Thoracic aorta (tissue), 2 donors: Measurements from ENCODE around the gene HBG2. TPM values are rescaled to one million over a fixed set of nuclear protein-coding genes. Genes with fewer than 3 reads are reported as not detected.

Experiments
- ATAC-seq: fragments of 150-250 bp; one replicate; pipeline ENCODE4 v1.8.0; 2017; ENCODE audit warnings: low read depth; ENCODE audit not compliant: insufficient number of reproducible peaks, low FRiP score
- DNase-seq: peaks from one replicate; pipeline ENCODE4 v3.0.0-alpha.2; 2020; ENCODE audit warnings: low spot score
- H3K27ac ChIP-seq, 2 donors: fragments of 200-600 bp; sonication (generic); 1 replicate in 1 of 2; 2 replicates in 1 of 2; pipeline ENCODE4 v1.5.1; 2016; ENCODE audit warnings: mild to moderate bottlenecking in 2 of 2, moderate library complexity in 2 of 2
- H3K27me3 ChIP-seq: fragments of 200-600 bp; sonication (generic); replicated peaks from 2 replicates; pipeline ENCODE4 v1.6.0; 2016; ENCODE audit warnings: mild to moderate bottlenecking; ENCODE audit not compliant: insufficient read depth
- H3K36me3 ChIP-seq: fragments of 200-600 bp; sonication (generic); one replicate; pipeline ENCODE4 v1.5.1; 2016
- H3K4me1 ChIP-seq, 2 donors: fragments of 200-600 bp; sonication (generic); 1 replicate in 1 of 2; 2 replicates in 1 of 2; pipeline versions ENCODE4 v1.5.1 to v1.6.0; 2016; ENCODE audit warnings: low read depth in 2 of 2, mild to moderate bottlenecking in 1 of 2; ENCODE audit not compliant: control insufficient read depth in 1 of 2
- H3K4me3 ChIP-seq: fragments of 200-600 bp; sonication (generic); 2 replicates; pipeline ENCODE4 v1.5.1; 2016; ENCODE audit warnings: mild to moderate bottlenecking
- H3K9me3 ChIP-seq: fragments of 200-600 bp; sonication (generic); 2 replicates; pipeline ENCODE4 v1.5.1; 2016
- total RNA-seq, 2 donors: library from RNA; depleted of rRNA; stranded (reverse); fragments of >200 nt; gene quantifications; one replicate each; pipeline versions ENCODE4 v1.1.0 to v1.2.3, GENCODE V29; 2016
- TF ChIP-seq, protein P1 (sequence below): fragments of 200-600 bp; sonication (generic); IDR thresholded peaks from one replicate; pipeline ENCODE4 v1.5.1; 2019; ENCODE audit warnings: antibody characterized with exemption

HBG2 gene
- total RNA-seq, 2 donors from 2014 or later, result not detected

- Histone ChIP-seq H3K4me3 (no peak overlapping the region), H3K27me3 (no peaks in the 10 kb centered on the region), H3K9me3 (no peaks in the 10 kb centered on the region), H3K4me1 (no peaks in the 10 kb centered on the region), H3K36me3 (no peaks in the 10 kb centered on the region), H3K27ac (no peak overlapping the region)
- DNase-seq, result no peak
- TF ChIP-seq, protein P1, sequence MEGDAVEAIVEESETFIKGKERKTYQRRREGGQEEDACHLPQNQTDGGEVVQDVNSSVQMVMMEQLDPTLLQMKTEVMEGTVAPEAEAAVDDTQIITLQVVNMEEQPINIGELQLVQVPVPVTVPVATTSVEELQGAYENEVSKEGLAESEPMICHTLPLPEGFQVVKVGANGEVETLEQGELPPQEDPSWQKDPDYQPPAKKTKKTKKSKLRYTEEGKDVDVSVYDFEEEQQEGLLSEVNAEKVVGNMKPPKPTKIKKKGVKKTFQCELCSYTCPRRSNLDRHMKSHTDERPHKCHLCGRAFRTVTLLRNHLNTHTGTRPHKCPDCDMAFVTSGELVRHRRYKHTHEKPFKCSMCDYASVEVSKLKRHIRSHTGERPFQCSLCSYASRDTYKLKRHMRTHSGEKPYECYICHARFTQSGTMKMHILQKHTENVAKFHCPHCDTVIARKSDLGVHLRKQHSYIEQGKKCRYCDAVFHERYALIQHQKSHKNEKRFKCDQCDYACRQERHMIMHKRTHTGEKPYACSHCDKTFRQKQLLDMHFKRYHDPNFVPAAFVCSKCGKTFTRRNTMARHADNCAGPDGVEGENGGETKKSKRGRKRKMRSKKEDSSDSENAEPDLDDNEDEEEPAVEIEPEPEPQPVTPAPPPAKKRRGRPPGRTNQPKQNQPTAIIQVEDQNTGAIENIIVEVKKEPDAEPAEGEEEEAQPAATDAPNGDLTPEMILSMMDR, result no peak
- ATAC-seq, result no peak
These were observed 35.1 kb upstream of the HBG2 start for GRCh38 chr11:5289696-5290095.

- Histone ChIP-seq H3K4me3 (no peak overlapping the region), H3K4me1 (no peaks in the 10 kb centered on the region), H3K27ac (no peak overlapping the region), H3K27me3 (no peaks in the 10 kb centered on the region), H3K9me3 (no peaks in the 10 kb centered on the region), H3K36me3 (no peaks in the 10 kb centered on the region)
- ATAC-seq (no peak), DNase-seq (no peak)
- TF ChIP-seq, protein P1, result no peak
These were observed 34.4 kb upstream of the HBG2 start for GRCh38 chr11:5288906-5289550.

GRCh38 chr11:5288108-5288905 is 33.7 kb upstream of the HBG2 start:
- H3K4me1 ChIP-seq, result no peaks in the 10 kb centered on the region
- TF ChIP-seq, protein P1, result no peak
- no peak overlapping the region for H3K4me3 ChIP-seq
- H3K36me3 ChIP-seq, result no peaks in the 10 kb centered on the region
- H3K27me3 ChIP-seq, result no peaks in the 10 kb centered on the region
- ATAC-seq (no peak), DNase-seq (no peak)
- no peaks in the 10 kb centered on the region for H3K9me3 ChIP-seq
- H3K27ac ChIP-seq, result no peak overlapping the region

GRCh38 chr11:5286901-5287300 is 32.3 kb upstream of the HBG2 start:
- TF ChIP-seq, protein P1, result no peak
- H3K9me3 ChIP-seq, result no peaks in the 10 kb centered on the region
- H3K27me3 ChIP-seq, result no peaks in the 10 kb centered on the region
- DNase-seq, result no peak
- no peak overlapping the region for H3K27ac ChIP-seq
- no peak overlapping the region for H3K4me3 ChIP-seq
- ATAC-seq, result no peak
- H3K4me1 ChIP-seq, result no peaks in the 10 kb centered on the region
- no peaks in the 10 kb centered on the region for H3K36me3 ChIP-seq

GRCh38 chr11:5286351-5286750 is 31.8 kb upstream of the HBG2 start:
- ATAC-seq, result no peak
- no peaks in the 10 kb centered on the region for H3K36me3 ChIP-seq
- no peak overlapping the region for H3K27ac ChIP-seq
- no peak for DNase-seq
- no peaks in the 10 kb centered on the region for H3K4me1 ChIP-seq
- no peaks in the 10 kb centered on the region for H3K27me3 ChIP-seq
- TF ChIP-seq, protein P1, result no peak
- no peaks in the 10 kb centered on the region for H3K9me3 ChIP-seq
- H3K4me3 ChIP-seq, result no peak overlapping the region
